ENCODE measurements around the gene SLC17A2.
"Not testable (repeated sequence)": the region's sequence is repeated elsewhere in the genome, so short reads cannot be mapped to it uniquely, and the experiment has no call there.

Gene SLC17A2

GRCh38 chr6:25950297-25950696 is 19.8 kb upstream of the SLC17A2 start:
- no peak for DNase-seq

GRCh38 chr6:25949695-25950094 is 19.2 kb upstream of the SLC17A2 start:
- DNase-seq: no peak

GRCh38 chr6:25947492-25947891 is 17.0 kb upstream of the SLC17A2 start:
- DNase-seq: not testable (repeated sequence)

- DNase-seq: no peak
These were observed 16.1 kb upstream of the SLC17A2 start for GRCh38 chr6:25946631-25947030.

GRCh38 chr6:25945738-25946137 is 15.2 kb upstream of the SLC17A2 start:
- not testable (repeated sequence) for DNase-seq

GRCh38 chr6:25944688-25945574 is 14.4 kb upstream of the SLC17A2 start:
- no peak for DNase-seq

GRCh38 chr6:25943887-25944286 is 13.4 kb upstream of the SLC17A2 start:
- no peak for DNase-seq

GRCh38 chr6:25942561-25943147 is 12.2 kb upstream of the SLC17A2 start:
- DNase-seq: peak; percentile 48

GRCh38 chr6:25939593-25939992 is 9.1 kb upstream of the SLC17A2 start:
- no peak for DNase-seq

- no peak for DNase-seq
These were observed 5.5 kb upstream of the SLC17A2 start for GRCh38 chr6:25935953-25936352.

GRCh38 chr6:25934735-25935313 is 4.3 kb upstream of the SLC17A2 start:
- DNase-seq: no peak

GRCh38 chr6:25934156-25934555 is 3.7 kb upstream of the SLC17A2 start:
- DNase-seq: no peak

GRCh38 chr6:25931411-25931709 is 869 bp upstream of the SLC17A2 start:
- no peak for DNase-seq

GRCh38 chr6:25929785-25930184 is 706 bp downstream of the SLC17A2 start:
- not testable (repeated sequence) for DNase-seq

GRCh38 chr6:25928562-25929324 is 1.7 kb downstream of the SLC17A2 start:
- no peak for DNase-seq

GRCh38 chr6:25927756-25928216 is 2.7 kb downstream of the SLC17A2 start:
- DNase-seq: no peak

- DNase-seq: no peak
These were observed 3.3 kb downstream of the SLC17A2 start for GRCh38 chr6:25927178-25927577.

GRCh38 chr6:25925876-25926275 is 4.6 kb downstream of the SLC17A2 start:
- DNase-seq: no peak

GRCh38 chr6:25922301-25922700 is 8.2 kb downstream of the SLC17A2 start:
- DNase-seq: no peak

- no peak for DNase-seq
These were observed 8.8 kb downstream of the SLC17A2 start for GRCh38 chr6:25921525-25922203.

GRCh38 chr6:25919657-25920056 is 10.8 kb downstream of the SLC17A2 start:
- DNase-seq: no peak

GRCh38 chr6:25918083-25918683 is 12.3 kb downstream of the SLC17A2 start:
- DNase-seq: no peak

Data from NCI-H2227 treated with DMSO at 0.1 percent for 48 hours (cell line).